WI38 (cell line): ENCODE results near the gene MS4A3.
"Not testable (repeated sequence)": the region's sequence is repeated elsewhere in the genome, so short reads cannot be mapped to it uniquely, and the experiment has no call there.

Source experiments
- H3K4me3 ChIP-seq: 2 replicates; pipeline ENCODE4 v1.5.1; 2011; ENCODE audit warnings: low read depth, mild to moderate bottlenecking, control low read depth, low read length
- CTCF ChIP-seq: IDR thresholded peaks from 2 replicates; pipeline ENCODE4 v1.5.1; 2012; ENCODE audit warnings: low read depth, mild to moderate bottlenecking, control low read depth, low read length

MS4A3 gene

GRCh38 chr11:60098508-60098907 is 42.0 kb downstream of the MS4A3 start:
- TF ChIP-seq CTCF = no peak
- no peak overlapping the region for H3K4me3 ChIP-seq

GRCh38 chr11:60100516-60100915 is 44.1 kb downstream of the MS4A3 start:
- no peak overlapping the region for H3K4me3 ChIP-seq
- no peak for TF ChIP-seq CTCF

- not testable (repeated sequence) for H3K4me3 ChIP-seq
Observed at GRCh38 chr11:60101368-60101767, 44.9 kb downstream of the MS4A3 start.

- not testable (repeated sequence) for H3K4me3 ChIP-seq
Observed at GRCh38 chr11:60104471-60105115, 48.1 kb downstream of the MS4A3 start.

- not testable (repeated sequence) for H3K4me3 ChIP-seq
Observed at GRCh38 chr11:60108631-60109030, 52.2 kb downstream of the MS4A3 start.

GRCh38 chr11:60111793-60112192 is 55.3 kb downstream of the MS4A3 start:
- no peak for TF ChIP-seq CTCF
- no peak overlapping the region for H3K4me3 ChIP-seq

- no peak for TF ChIP-seq CTCF
Observed at GRCh38 chr11:60116996-60117790, 60.7 kb downstream of the MS4A3 start.

GRCh38 chr11:60118338-60118737 is 61.9 kb downstream of the MS4A3 start:
- no peak overlapping the region for H3K4me3 ChIP-seq
- TF ChIP-seq CTCF = no peak

More at GRCh38 chr11:60116996-60117790, 60.7 kb downstream of the MS4A3 start:
- H3K4me3 ChIP-seq = no peak overlapping the region

GRCh38 chr11:60119710-60120109 is 63.2 kb downstream of the MS4A3 start:
- no peak for TF ChIP-seq CTCF
- H3K4me3 ChIP-seq = no peak overlapping the region
